PC-9 (cell line): ENCODE results near the gene OPA1.
"Not testable (repeated sequence)": the region's sequence is repeated elsewhere in the genome, so short reads cannot be mapped to it uniquely, and the experiment has no call there.

Source experiments
- CTCF ChIP-seq: fragments of 200-600 bp; sonication (generic); conservative IDR thresholded peaks from 2 replicates; pipeline ENCODE4 v1.6.1; 2017; ENCODE audit warnings: mixed run types, antibody characterized with exemption, mild to moderate bottlenecking, moderate library complexity
- EZH2 ChIP-seq: fragments of 200-600 bp; sonication (generic); IDR thresholded peaks from 2 replicates; pipeline ENCODE4 v1.8.0; 2017; ENCODE audit warnings: antibody characterized with exemption, low read depth

DNA sequence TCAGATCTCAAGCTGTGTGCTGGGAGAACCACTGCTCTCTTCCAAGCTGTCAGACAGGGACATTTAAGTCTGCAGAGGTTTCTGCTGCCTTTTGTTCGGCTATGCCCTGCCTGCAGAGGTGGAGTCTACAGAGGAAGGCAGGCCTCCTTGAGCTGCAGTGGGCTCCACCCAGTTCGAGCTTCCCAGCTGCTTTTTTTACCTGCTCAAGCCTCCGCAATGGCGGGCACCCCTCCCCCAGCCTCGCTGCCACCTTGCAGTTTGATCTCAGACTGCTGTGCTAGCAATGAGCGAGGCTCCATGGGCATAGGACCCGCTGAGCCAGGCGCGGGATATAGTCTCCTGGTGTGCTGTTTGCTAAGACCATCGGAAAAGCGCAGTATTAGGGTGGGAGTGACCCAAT is 17.5 kb downstream of the OPA1 start:
- TF ChIP-seq CTCF, EZH2: not testable (repeated sequence)
